Fibroblast of mammary gland (primary cell): Measurements from ENCODE around the gene CACNA2D3.

Source experiments
- DNase-seq: peaks from one replicate; pipeline ENCODE4 v3.0.0-alpha.2; 2010; ENCODE audit warnings: low read depth
- H3K4me3 ChIP-seq: 2 replicates; pipeline ENCODE4 v1.5.1; 2011; ENCODE audit warnings: low read depth, mild to moderate bottlenecking, low read length, moderate library complexity; ENCODE audit not compliant: control insufficient read depth
- CTCF ChIP-seq: conservative IDR thresholded peaks from 2 replicates; pipeline ENCODE4 v1.5.1; 2011; ENCODE audit warnings: low read depth, low read length, inconsistent platforms; ENCODE audit not compliant: control insufficient read depth, insufficient read depth

Gene CACNA2D3

GRCh38 chr3:55064164-55064563 is 941.8 kb downstream of the CACNA2D3 start:
- DNase-seq, result no peak
- no peak overlapping the region for H3K4me3 ChIP-seq
- no peak for TF ChIP-seq CTCF

GRCh38 chr3:55065331-55065730 is 943.0 kb downstream of the CACNA2D3 start:
- no peak for DNase-seq
- no peak overlapping the region for H3K4me3 ChIP-seq
- no peak for TF ChIP-seq CTCF

- H3K4me3 ChIP-seq, result no peak overlapping the region
- peak; percentile 19 for DNase-seq
- TF ChIP-seq CTCF, result no peak
Observed at GRCh38 chr3:55066551-55067047, 944.2 kb downstream of the CACNA2D3 start.

- no peak overlapping the region for H3K4me3 ChIP-seq
- no peak for TF ChIP-seq CTCF
- no peak for DNase-seq
Observed at GRCh38 chr3:55069950-55070349, 947.6 kb downstream of the CACNA2D3 start.

GRCh38 chr3:55074796-55075195 is 952.4 kb downstream of the CACNA2D3 start:
- no peak for TF ChIP-seq CTCF
- H3K4me3 ChIP-seq, result no peak overlapping the region
- no peak for DNase-seq

GRCh38 chr3:55075846-55076245 is 953.5 kb downstream of the CACNA2D3 start:
- DNase-seq, result no peak
- no peak for TF ChIP-seq CTCF
- no peak overlapping the region for H3K4me3 ChIP-seq

GRCh38 chr3:55077726-55078125 is 955.4 kb downstream of the CACNA2D3 start:
- DNase-seq, result no peak
- TF ChIP-seq CTCF, result no peak
- H3K4me3 ChIP-seq, result no peak overlapping the region
